HEK293 (cell line): Measurements from ENCODE around the gene IFNGR1.

Experiments used
- CTCF ChIA-PET: fragments of 350-600 bp; formaldehyde crosslinking; extraction: SDS; loops from one replicate; lab custom pipeline; 2021; ENCODE audit warnings: antibody characterized with exemption; lab: Yijun Ruan, JAX
- POLR2A ChIA-PET: fragments of 300-600 bp; formaldehyde crosslinking; extraction: SDS; loops from one replicate; lab custom pipeline; 2020; ENCODE audit warnings: antibody characterized with exemption, inconsistent platforms; lab: Yijun Ruan, JAX
- H3K27ac ChIP-seq: fragments of 200-500 bp; sonication (Bioruptor generic); 2 replicates; pipeline ENCODE4 v1.5.1; 2014; ENCODE audit warnings: low read depth, low read length, control low read depth, inconsistent platforms; ENCODE audit errors: extremely low read depth
- H3K36me3 ChIP-seq, 2 experiments: fragments of 200-500 bp in 1 of 2; sonication (Bioruptor generic) in 1 of 2; 1 replicate in 1 of 2; 2 replicates in 1 of 2; pipeline ENCODE4 v1.5.1; 2014 to 2017; ENCODE audit warnings: inconsistent platforms in 2 of 2, low read length in 2 of 2; ENCODE audit not compliant: control insufficient read depth in 2 of 2, insufficient read depth in 1 of 2
- H3K4me1 ChIP-seq: fragments of 200-500 bp; sonication (Bioruptor generic); 2 replicates; pipeline ENCODE4 v1.5.1; 2014; ENCODE audit warnings: mild to moderate bottlenecking, low read length, inconsistent platforms; ENCODE audit not compliant: control insufficient read depth, insufficient read depth
- H3K4me3 ChIP-seq: 2 replicates; pipeline ENCODE4 v1.5.1; 2011; ENCODE audit warnings: low read depth, mild to moderate bottlenecking, control low read depth, low read length, moderate library complexity
- H3K9me3 ChIP-seq: fragments of 200-500 bp; sonication (Bioruptor generic); 2 replicates; pipeline ENCODE4 v1.5.1; 2014; ENCODE audit warnings: low read depth, low read length, inconsistent platforms; ENCODE audit not compliant: control insufficient read depth, insufficient read depth
- EGR2 ChIP-seq: fragments of 450-650 bp; formaldehyde crosslinking; IDR thresholded peaks from 2 replicates; pipeline ENCODE4 v1.5.1; 2016; ENCODE audit warnings: low read depth, missing biosample characterization, missing genetic modification characterization
- HOXA7 ChIP-seq: sonication (generic); formaldehyde crosslinking; IDR thresholded peaks from 2 replicates; pipeline ENCODE4 v1.8.1; 2022; ENCODE audit warnings: missing genetic modification reagents, borderline replicate concordance
- RBAK ChIP-seq: fragments of 450-650 bp; formaldehyde crosslinking; IDR thresholded peaks from 2 replicates; pipeline ENCODE4 v1.5.1; 2016; ENCODE audit warnings: missing biosample characterization, missing genetic modification characterization
- ZBTB20 ChIP-seq: fragments of 450-650 bp; formaldehyde crosslinking; IDR thresholded peaks from 2 replicates; pipeline ENCODE4 v1.5.1; 2016; ENCODE audit warnings: missing biosample characterization, missing genetic modification characterization
- ZFP41 ChIP-seq: fragments of 450-650 bp; formaldehyde crosslinking; IDR thresholded peaks from 2 replicates; pipeline ENCODE4 v1.5.1; 2016; ENCODE audit warnings: missing biosample characterization, missing genetic modification characterization, borderline replicate concordance
- ZFP69B ChIP-seq: fragments of 450-650 bp; formaldehyde crosslinking; IDR thresholded peaks from 2 replicates; pipeline ENCODE4 v1.5.1; 2016; ENCODE audit warnings: missing biosample characterization, missing genetic modification characterization
- ZNF132 ChIP-seq: fragments of 450-650 bp; formaldehyde crosslinking; IDR thresholded peaks from 2 replicates; pipeline ENCODE4 v1.5.1; 2017; ENCODE audit warnings: missing biosample characterization, missing genetic modification characterization, borderline replicate concordance
- ZNF324 ChIP-seq: fragments of 450-650 bp; formaldehyde crosslinking; IDR thresholded peaks from 2 replicates; pipeline ENCODE4 v1.5.1; 2016; ENCODE audit warnings: missing biosample characterization, missing genetic modification characterization
- ZNF433 ChIP-seq: fragments of 450-650 bp; formaldehyde crosslinking; IDR thresholded peaks from 2 replicates; pipeline ENCODE4 v1.5.1; 2016; ENCODE audit warnings: missing biosample characterization, missing genetic modification characterization, low read depth
- ZNF473 ChIP-seq: fragments of 450-650 bp; formaldehyde crosslinking; IDR thresholded peaks from 2 replicates; pipeline ENCODE4 v1.5.1; 2017; ENCODE audit warnings: missing biosample characterization, missing genetic modification characterization
- ZNF549 ChIP-seq: fragments of 450-650 bp; IDR thresholded peaks from 2 replicates; pipeline ENCODE4 v1.5.1; 2018; ENCODE audit warnings: missing biosample characterization, missing genetic modification characterization, mild to moderate bottlenecking, inconsistent platforms, moderate library complexity
- ZNF558 ChIP-seq: fragments of 450-650 bp; formaldehyde crosslinking; IDR thresholded peaks from 2 replicates; pipeline ENCODE4 v1.5.1; 2016; ENCODE audit warnings: missing biosample characterization, missing genetic modification characterization
- ZNF571 ChIP-seq: fragments of 450-650 bp; formaldehyde crosslinking; IDR thresholded peaks from 2 replicates; pipeline ENCODE4 v1.5.0; 2017; ENCODE audit warnings: missing biosample characterization, missing genetic modification characterization
- ZNF747 ChIP-seq: fragments of 450-650 bp; formaldehyde crosslinking; IDR thresholded peaks from 2 replicates; pipeline ENCODE4 v1.5.1; 2016; ENCODE audit warnings: missing biosample characterization, missing genetic modification characterization
- ZNF830 ChIP-seq: fragments of 450-650 bp; IDR thresholded peaks from 2 replicates; pipeline ENCODE4 v1.5.0; 2018; ENCODE audit warnings: missing biosample characterization, missing genetic modification characterization, low read depth, mild to moderate bottlenecking, moderate library complexity
- ZSCAN16 ChIP-seq: fragments of 450-650 bp; formaldehyde crosslinking; IDR thresholded peaks from 2 replicates; pipeline ENCODE4 v1.5.1; 2016; ENCODE audit warnings: missing biosample characterization, missing genetic modification characterization
- ZXDB ChIP-seq: fragments of 450-650 bp; formaldehyde crosslinking; IDR thresholded peaks from 2 replicates; pipeline ENCODE4 v1.5.1; 2016; ENCODE audit warnings: missing biosample characterization, missing genetic modification characterization
- TF ChIP-seq, protein P1 (sequence below): fragments of 450-650 bp; formaldehyde crosslinking; IDR thresholded peaks from 2 replicates; pipeline ENCODE4 v1.5.1; 2016; ENCODE audit warnings: missing biosample characterization, missing genetic modification characterization
- TF ChIP-seq, protein P2 (sequence below): fragments of 450-650 bp; formaldehyde crosslinking; IDR thresholded peaks from 2 replicates; pipeline ENCODE4 v1.5.1; 2016; ENCODE audit warnings: missing biosample characterization, missing genetic modification characterization
- TF ChIP-seq, protein P3 (sequence below): fragments of 450-650 bp; formaldehyde crosslinking; IDR thresholded peaks from 2 replicates; pipeline ENCODE4 v1.5.1; 2016; ENCODE audit warnings: missing biosample characterization, missing genetic modification characterization
- TF ChIP-seq, protein P4 (sequence below): fragments of 450-650 bp; formaldehyde crosslinking; IDR thresholded peaks from 2 replicates; pipeline ENCODE4 v1.5.1; 2017; ENCODE audit warnings: missing biosample characterization, missing genetic modification characterization

IFNGR1 gene

DNA sequence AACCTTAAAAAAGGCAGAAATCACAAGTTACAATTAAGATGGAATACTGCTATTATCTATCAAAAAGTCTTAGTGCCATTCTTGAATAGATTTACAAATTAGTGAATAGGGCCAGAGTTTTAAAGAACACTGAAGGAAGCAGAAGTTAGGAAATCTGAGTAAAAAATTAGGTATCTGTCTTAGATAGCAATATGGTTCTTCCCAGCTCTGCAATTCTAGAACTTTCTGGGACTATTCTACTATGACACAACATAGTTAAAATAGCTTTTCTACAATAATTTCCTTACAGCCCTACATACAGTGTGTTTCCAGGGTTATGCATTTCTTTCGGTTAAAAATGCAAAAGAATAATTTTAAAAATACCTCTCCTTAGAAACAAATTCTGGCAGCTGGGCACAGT, 18.2 kb downstream of the IFNGR1 start:
- Histone ChIP-seq H3K4me3 (no peak overlapping the region), H3K9me3 (no peaks in the 10 kb centered on the region), H3K27ac (no peak overlapping the region), H3K4me1 (no peaks in the 10 kb centered on the region), H3K36me3 (peaks cover 30 to 80% of the 10 kb centered on the region in 2 experiments)
- ChIA-PET POLR2A (no interaction called here), CTCF (interaction anchor here (0.9 kb wide), 1 partner anchor 39 kb away, joined by 3 read pairs; no protein-coding TSS in a partner anchor)
- TF ChIP-seq ZNF433 (tag by site-specific recombination) (no peak), ZNF549 (tag by site-specific recombination) (no peak), ZNF473 (tag by site-specific recombination) (no peak), ZFP41 (no peak), ZFP69B (tag by site-specific recombination) (no peak), EGR2 (tag by site-specific recombination) (no peak), ZNF830 (tag by site-specific recombination) (no peak), ZNF132 (tag by site-specific recombination) (no peak), RBAK (tag by site-specific recombination) (no peak), ZNF747 (tag by site-specific recombination) (no peak)
- TF ChIP-seq, protein P1, sequence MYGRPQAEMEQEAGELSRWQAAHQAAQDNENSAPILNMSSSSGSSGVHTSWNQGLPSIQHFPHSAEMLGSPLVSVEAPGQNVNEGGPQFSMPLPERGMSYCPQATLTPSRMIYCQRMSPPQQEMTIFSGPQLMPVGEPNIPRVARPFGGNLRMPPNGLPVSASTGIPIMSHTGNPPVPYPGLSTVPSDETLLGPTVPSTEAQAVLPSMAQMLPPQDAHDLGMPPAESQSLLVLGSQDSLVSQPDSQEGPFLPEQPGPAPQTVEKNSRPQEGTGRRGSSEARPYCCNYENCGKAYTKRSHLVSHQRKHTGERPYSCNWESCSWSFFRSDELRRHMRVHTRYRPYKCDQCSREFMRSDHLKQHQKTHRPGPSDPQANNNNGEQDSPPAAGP = no peak
- TF ChIP-seq, protein P2, sequence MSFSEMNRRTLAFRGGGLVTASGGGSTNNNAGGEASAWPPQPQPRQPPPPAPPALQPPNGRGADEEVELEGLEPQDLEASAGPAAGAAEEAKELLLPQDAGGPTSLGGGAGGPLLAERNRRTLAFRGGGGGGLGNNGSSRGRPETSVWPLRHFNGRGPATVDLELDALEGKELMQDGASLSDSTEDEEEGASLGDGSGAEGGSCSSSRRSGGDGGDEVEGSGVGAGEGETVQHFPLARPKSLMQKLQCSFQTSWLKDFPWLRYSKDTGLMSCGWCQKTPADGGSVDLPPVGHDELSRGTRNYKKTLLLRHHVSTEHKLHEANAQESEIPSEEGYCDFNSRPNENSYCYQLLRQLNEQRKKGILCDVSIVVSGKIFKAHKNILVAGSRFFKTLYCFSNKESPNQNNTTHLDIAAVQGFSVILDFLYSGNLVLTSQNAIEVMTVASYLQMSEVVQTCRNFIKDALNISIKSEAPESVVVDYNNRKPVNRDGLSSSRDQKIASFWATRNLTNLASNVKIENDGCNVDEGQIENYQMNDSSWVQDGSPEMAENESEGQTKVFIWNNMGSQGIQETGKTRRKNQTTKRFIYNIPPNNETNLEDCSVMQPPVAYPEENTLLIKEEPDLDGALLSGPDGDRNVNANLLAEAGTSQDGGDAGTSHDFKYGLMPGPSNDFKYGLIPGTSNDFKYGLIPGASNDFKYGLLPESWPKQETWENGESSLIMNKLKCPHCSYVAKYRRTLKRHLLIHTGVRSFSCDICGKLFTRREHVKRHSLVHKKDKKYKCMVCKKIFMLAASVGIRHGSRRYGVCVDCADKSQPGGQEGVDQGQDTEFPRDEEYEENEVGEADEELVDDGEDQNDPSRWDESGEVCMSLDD (tag by site-specific recombination) = no peak

DNA sequence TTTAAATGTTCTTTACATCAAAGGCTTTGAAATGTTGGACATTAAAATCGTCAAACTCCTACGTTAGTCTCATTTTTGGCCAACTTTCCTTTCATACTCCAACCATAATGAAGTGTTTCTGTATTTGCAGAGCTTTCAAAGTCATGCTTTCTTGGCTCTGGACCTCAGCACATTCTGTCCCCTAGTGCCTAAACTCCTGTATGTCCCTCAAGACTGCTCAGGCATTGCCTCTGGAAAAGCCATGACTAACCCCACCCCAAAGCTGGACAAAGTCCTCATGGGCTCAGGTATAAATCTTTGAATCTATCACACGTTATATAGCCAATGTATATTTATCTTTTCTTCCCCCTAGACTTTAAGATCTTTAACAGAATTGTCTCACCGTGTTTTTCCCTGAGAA, 18.9 kb downstream of the IFNGR1 start:
- POLR2A ChIA-PET = no interaction called here
- H3K27ac ChIP-seq = no peak overlapping the region
- H3K9me3 ChIP-seq = no peaks in the 10 kb centered on the region
- CTCF ChIA-PET = interaction anchor here (1.2 kb wide), 1 partner anchor 106 kb away, joined by 3 read pairs; no protein-coding TSS in a partner anchor
- H3K36me3 ChIP-seq = peaks cover 27 to 73% of the 10 kb centered on the region in 2 experiments
- no peak overlapping the region for H3K4me3 ChIP-seq
- H3K4me1 ChIP-seq = no peaks in the 10 kb centered on the region
- no peak for TF ChIP-seq ZNF747 (tag by site-specific recombination)
- no peak for TF ChIP-seq ZSCAN16 (tag by site-specific recombination)
- no peak for TF ChIP-seq ZNF558
- TF ChIP-seq ZNF549 (tag by site-specific recombination) = no peak
- no peak for TF ChIP-seq ZNF571 (tag by site-specific recombination)
- TF ChIP-seq ZBTB20 (tag by site-specific recombination) = no peak
- TF ChIP-seq, all 188 proteins: peak for 0

DNA sequence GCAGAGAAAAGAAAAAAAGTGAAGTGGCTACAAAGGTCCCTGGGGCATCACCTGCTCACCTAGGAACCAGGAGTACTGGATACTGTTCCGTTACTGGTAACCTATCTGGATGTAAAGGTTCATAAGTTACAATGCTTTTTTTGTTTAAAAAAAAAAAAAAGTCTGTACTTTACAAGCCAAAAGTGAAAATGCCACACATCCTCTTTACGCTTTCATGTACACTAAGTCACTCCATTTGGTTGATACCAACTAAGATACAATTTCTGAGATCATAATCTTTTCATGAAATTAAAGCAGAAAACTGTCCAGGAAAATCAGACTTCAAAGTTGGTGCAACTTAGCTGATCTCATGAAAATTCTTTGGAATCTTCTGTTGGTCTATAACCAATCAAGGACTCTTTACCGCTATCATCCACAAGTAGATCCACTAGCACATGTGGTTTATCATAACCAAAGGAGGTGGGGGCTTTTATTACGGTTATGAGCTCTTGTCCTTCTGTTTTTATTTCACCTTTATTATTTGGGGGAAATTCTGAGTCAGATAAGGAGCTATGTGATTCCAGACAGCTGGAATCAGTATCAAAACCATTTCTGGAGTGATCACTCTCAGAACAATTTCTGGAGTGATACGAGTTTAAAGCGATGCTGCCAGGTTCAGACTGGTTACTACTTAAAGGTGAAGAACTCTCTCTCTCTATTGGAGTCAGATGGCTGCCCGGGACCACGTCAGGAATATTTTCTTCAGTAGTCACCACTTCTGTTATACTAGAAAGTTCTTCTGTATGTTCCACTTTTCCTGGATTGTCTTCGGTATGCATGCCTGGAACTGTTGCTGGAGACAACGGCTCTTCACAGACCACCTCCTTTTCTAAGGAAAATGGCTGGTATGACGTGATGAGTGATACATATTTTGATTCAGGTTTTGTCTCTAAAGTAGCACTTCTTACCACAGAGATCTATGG, 21.2 kb downstream of the IFNGR1 start:
- H3K27ac ChIP-seq = no peak overlapping the region
- peaks cover 12 to 50% of the 10 kb centered on the region in 2 experiments for H3K36me3 ChIP-seq
- no peaks in the 10 kb centered on the region for H3K4me1 ChIP-seq
- no peaks in the 10 kb centered on the region for H3K9me3 ChIP-seq
- ChIA-PET CTCF (interaction anchor here (0.6 to 0.8 kb wide), 3 partner anchors 25 to 602 kb away, joined by 3 to 5 read pairs (median 3); no protein-coding TSS in a partner anchor), POLR2A (interaction anchor here (0.6 kb wide), 1 partner anchor 295 kb away, joined by 3 read pairs; no protein-coding TSS in a partner anchor)
- no peak overlapping the region for H3K4me3 ChIP-seq
- TF ChIP-seq, protein P3, sequence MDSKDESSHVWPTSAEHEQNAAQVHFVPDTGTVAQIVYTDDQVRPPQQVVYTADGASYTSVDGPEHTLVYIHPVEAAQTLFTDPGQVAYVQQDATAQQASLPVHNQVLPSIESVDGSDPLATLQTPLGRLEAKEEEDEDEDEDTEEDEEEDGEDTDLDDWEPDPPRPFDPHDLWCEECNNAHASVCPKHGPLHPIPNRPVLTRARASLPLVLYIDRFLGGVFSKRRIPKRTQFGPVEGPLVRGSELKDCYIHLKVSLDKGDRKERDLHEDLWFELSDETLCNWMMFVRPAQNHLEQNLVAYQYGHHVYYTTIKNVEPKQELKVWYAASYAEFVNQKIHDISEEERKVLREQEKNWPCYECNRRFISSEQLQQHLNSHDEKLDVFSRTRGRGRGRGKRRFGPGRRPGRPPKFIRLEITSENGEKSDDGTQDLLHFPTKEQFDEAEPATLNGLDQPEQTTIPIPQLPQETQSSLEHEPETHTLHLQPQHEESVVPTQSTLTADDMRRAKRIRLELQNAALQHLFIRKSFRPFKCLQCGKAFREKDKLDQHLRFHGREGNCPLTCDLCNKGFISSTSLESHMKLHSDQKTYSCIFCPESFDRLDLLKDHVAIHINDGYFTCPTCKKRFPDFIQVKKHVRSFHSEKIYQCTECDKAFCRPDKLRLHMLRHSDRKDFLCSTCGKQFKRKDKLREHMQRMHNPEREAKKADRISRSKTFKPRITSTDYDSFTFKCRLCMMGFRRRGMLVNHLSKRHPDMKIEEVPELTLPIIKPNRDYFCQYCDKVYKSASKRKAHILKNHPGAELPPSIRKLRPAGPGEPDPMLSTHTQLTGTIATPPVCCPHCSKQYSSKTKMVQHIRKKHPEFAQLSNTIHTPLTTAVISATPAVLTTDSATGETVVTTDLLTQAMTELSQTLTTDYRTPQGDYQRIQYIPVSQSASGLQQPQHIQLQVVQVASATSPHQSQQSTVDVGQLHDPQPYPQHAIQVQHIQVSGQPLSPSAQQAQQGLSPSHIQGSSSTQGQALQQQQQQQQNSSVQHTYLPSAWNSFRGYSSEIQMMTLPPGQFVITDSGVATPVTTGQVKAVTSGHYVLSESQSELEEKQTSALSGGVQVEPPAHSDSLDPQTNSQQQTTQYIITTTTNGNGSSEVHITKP (tag by site-specific recombination) = no peak
- TF ChIP-seq, protein P4, sequence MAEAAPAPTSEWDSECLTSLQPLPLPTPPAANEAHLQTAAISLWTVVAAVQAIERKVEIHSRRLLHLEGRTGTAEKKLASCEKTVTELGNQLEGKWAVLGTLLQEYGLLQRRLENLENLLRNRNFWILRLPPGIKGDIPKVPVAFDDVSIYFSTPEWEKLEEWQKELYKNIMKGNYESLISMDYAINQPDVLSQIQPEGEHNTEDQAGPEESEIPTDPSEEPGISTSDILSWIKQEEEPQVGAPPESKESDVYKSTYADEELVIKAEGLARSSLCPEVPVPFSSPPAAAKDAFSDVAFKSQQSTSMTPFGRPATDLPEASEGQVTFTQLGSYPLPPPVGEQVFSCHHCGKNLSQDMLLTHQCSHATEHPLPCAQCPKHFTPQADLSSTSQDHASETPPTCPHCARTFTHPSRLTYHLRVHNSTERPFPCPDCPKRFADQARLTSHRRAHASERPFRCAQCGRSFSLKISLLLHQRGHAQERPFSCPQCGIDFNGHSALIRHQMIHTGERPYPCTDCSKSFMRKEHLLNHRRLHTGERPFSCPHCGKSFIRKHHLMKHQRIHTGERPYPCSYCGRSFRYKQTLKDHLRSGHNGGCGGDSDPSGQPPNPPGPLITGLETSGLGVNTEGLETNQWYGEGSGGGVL = no peak
- TF ChIP-seq HOXA7 (CRISPR knock-in tag) = no peak
- no peak for TF ChIP-seq ZNF324 (tag by site-specific recombination)
- TF ChIP-seq ZXDB (tag by site-specific recombination) = no peak
